SK-N-SH (cell line): ENCODE results near the gene UBXN10.

ENCODE experiments used
- CTCF ChIP-seq: fragments of 200-600 bp; sonication (generic); IDR thresholded peaks from 2 replicates; pipeline ENCODE4 v1.6.1; 2017; ENCODE audit warnings: antibody characterized with exemption, mild to moderate bottlenecking, moderate library complexity
- EZH2phosphoT487 ChIP-seq: fragments of 200-600 bp; sonication (generic); IDR thresholded peaks from 2 replicates; pipeline ENCODE4 v1.6.1; 2017; ENCODE audit warnings: low read depth, mixed run types, mild to moderate bottlenecking, antibody characterized with exemption, moderate library complexity, borderline replicate concordance
- FOSL2 ChIP-seq: IDR thresholded peaks from 2 replicates; pipeline ENCODE4 v1.4.0; 2012; ENCODE audit warnings: low read depth, mild to moderate bottlenecking, moderate library complexity, borderline replicate concordance
- MAX ChIP-seq: IDR thresholded peaks from 2 replicates; pipeline ENCODE4 v1.4.0; 2012; ENCODE audit warnings: low read depth
- MXI1 ChIP-seq: IDR thresholded peaks from 2 replicates; pipeline ENCODE4 v1.6.1; 2012; ENCODE audit warnings: mild to moderate bottlenecking, low read depth, low read length, improper control_type of control experiment
- PBX3 ChIP-seq: IDR thresholded peaks from 2 replicates; pipeline ENCODE4; 2012
- POLR2AphosphoS5 ChIP-seq: IDR thresholded peaks from 2 replicates; pipeline ENCODE4 v1.6.1; 2012; ENCODE audit warnings: low read depth, low read length
- RAD21 ChIP-seq: IDR thresholded peaks from 2 replicates; pipeline ENCODE4 v1.6.1; 2012; ENCODE audit warnings: mild to moderate bottlenecking, low read length
- REST ChIP-seq: IDR thresholded peaks from 2 replicates; pipeline ENCODE4 v1.6.1; 2012; ENCODE audit warnings: mild to moderate bottlenecking, low read depth, low read length, moderate library complexity
- RFX5 ChIP-seq: IDR thresholded peaks from 2 replicates; pipeline ENCODE4 v1.6.1; 2012; ENCODE audit warnings: mild to moderate bottlenecking, improper control_type of control experiment, low read length
- SIN3A ChIP-seq: IDR thresholded peaks from 2 replicates; pipeline ENCODE4 v1.6.1; 2012; ENCODE audit warnings: low read depth, mild to moderate bottlenecking, low read length, moderate library complexity, borderline replicate concordance
- USF2 ChIP-seq: fragments of 150-350 bp; IDR thresholded peaks from 2 replicates; pipeline ENCODE4 v1.6.1; 2017; ENCODE audit warnings: antibody characterized with exemption, low read length, low read depth, borderline replicate concordance
- YY1 ChIP-seq: IDR thresholded peaks from 2 replicates; pipeline ENCODE4 v1.4.0; 2012; ENCODE audit warnings: low read depth, mild to moderate bottlenecking
- ZBTB33 ChIP-seq: IDR thresholded peaks from 2 replicates; pipeline ENCODE4 v1.4.0; 2012; ENCODE audit warnings: low read depth, borderline replicate concordance

- TF ChIP-seq CTCF: no peak
- TF ChIP-seq POLR2AphosphoS5: no peak
- TF ChIP-seq EZH2phosphoT487: no peak
- TF ChIP-seq PBX3: no peak
- no peak for TF ChIP-seq RFX5
- TF ChIP-seq ZBTB33: no peak
- TF ChIP-seq MXI1: no peak
- TF ChIP-seq SIN3A: no peak
- TF ChIP-seq MAX: no peak
- TF ChIP-seq USF2: no peak
- no peak for TF ChIP-seq REST
- no peak for TF ChIP-seq RAD21
- no peak for TF ChIP-seq YY1
- TF ChIP-seq FOSL2: no peak
Observed at GRCh38 chr1:20183616-20184271, 2.2 kb upstream of the UBXN10 start.
